ENCODE measurements around the gene AWAT2. TPM values are rescaled to one million over a fixed set of nuclear protein-coding genes. Genes with fewer than 3 reads are reported as not detected.

Gene AWAT2
- total RNA-seq, 1 experiment from 2014 or later, result not detected

DNA sequence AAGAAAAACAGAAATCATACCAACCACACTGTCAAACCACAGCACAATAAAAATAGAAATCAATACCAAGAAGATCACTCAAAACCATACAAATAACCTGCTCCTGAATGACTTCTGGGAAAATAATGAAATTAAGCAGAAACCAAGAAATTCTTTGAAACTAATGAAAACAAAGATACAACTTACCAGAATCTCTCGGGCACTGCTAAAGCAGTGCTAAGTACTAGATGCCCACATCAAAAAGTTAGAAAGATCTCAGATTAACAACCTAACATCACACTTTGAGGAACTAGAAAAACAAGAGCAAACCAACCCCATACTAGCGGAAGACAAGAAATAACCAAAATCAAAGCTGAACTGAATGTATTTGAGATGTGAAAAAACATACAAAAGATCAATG is 33.2 kb downstream of the AWAT2 start:
- DNase-seq (ENCODE audit: low spot score), result no peak
- CTCF ChIA-PET, result interaction anchor here (1.9 kb wide), 1 partner anchor 14 kb away, joined by 5 read pairs; no protein-coding TSS in a partner anchor
- no peak overlapping the region for H3K27ac Mint-ChIP-seq
- TF ChIP-seq, protein P1, sequence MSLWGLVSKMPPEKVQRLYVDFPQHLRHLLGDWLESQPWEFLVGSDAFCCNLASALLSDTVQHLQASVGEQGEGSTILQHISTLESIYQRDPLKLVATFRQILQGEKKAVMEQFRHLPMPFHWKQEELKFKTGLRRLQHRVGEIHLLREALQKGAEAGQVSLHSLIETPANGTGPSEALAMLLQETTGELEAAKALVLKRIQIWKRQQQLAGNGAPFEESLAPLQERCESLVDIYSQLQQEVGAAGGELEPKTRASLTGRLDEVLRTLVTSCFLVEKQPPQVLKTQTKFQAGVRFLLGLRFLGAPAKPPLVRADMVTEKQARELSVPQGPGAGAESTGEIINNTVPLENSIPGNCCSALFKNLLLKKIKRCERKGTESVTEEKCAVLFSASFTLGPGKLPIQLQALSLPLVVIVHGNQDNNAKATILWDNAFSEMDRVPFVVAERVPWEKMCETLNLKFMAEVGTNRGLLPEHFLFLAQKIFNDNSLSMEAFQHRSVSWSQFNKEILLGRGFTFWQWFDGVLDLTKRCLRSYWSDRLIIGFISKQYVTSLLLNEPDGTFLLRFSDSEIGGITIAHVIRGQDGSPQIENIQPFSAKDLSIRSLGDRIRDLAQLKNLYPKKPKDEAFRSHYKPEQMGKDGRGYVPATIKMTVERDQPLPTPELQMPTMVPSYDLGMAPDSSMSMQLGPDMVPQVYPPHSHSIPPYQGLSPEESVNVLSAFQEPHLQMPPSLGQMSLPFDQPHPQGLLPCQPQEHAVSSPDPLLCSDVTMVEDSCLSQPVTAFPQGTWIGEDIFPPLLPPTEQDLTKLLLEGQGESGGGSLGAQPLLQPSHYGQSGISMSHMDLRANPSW (CRISPR knock-in tag; conservative IDR thresholded peaks at IDR 0.05; ENCODE audit: low read depth), result no peak
- no peak for TF ChIP-seq ZNF317 (CRISPR knock-in tag; IDR thresholded peaks at IDR 0.05; ENCODE audit: borderline replicate concordance, low read depth)
- TF ChIP-seq, protein P2, sequence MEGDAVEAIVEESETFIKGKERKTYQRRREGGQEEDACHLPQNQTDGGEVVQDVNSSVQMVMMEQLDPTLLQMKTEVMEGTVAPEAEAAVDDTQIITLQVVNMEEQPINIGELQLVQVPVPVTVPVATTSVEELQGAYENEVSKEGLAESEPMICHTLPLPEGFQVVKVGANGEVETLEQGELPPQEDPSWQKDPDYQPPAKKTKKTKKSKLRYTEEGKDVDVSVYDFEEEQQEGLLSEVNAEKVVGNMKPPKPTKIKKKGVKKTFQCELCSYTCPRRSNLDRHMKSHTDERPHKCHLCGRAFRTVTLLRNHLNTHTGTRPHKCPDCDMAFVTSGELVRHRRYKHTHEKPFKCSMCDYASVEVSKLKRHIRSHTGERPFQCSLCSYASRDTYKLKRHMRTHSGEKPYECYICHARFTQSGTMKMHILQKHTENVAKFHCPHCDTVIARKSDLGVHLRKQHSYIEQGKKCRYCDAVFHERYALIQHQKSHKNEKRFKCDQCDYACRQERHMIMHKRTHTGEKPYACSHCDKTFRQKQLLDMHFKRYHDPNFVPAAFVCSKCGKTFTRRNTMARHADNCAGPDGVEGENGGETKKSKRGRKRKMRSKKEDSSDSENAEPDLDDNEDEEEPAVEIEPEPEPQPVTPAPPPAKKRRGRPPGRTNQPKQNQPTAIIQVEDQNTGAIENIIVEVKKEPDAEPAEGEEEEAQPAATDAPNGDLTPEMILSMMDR (IDR thresholded peaks at IDR 0.05), result no peak
- TF ChIP-seq, protein P3, sequence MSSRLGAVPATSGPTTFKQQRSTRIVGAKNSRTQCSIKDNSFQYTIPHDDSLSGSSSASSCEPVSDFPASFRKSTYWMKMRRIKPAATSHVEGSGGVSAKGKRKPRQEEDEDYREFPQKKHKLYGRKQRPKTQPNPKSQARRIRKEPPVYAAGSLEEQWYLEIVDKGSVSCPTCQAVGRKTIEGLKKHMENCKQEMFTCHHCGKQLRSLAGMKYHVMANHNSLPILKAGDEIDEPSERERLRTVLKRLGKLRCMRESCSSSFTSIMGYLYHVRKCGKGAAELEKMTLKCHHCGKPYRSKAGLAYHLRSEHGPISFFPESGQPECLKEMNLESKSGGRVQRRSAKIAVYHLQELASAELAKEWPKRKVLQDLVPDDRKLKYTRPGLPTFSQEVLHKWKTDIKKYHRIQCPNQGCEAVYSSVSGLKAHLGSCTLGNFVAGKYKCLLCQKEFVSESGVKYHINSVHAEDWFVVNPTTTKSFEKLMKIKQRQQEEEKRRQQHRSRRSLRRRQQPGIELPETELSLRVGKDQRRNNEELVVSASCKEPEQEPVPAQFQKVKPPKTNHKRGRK (CRISPR knock-in tag; IDR thresholded peaks at IDR 0.05; ENCODE audit: borderline replicate concordance), result no peak
- no peak for TF ChIP-seq MXD4 (CRISPR knock-in tag; IDR thresholded peaks at IDR 0.05; ENCODE audit: borderline replicate concordance)
- no peak for TF ChIP-seq CBFB (CRISPR knock-in tag; IDR thresholded peaks at IDR 0.05; ENCODE audit: low read depth)
- H3K9me3 Mint-ChIP-seq, result peaks cover 24% of the 10 kb centered on the region
- 0 out of 2 replicates have a peak, but pooled peaks cover 8% of the 10 kb centered on the region for H3K36me3 Mint-ChIP-seq
- no peak for ATAC-seq
- H3K4me1 Mint-ChIP-seq, result peaks cover 13% of the 10 kb centered on the region; the same call in 1 of the 2 replicates
- POLR2A ChIA-PET, result no interaction called here
- H3K4me3 Mint-ChIP-seq, result no peak overlapping the region
- H3K27me3 Mint-ChIP-seq (ENCODE audit: low read depth), result peaks cover 7% of the 10 kb centered on the region; the same call in 1 of the 2 replicates

DNA sequence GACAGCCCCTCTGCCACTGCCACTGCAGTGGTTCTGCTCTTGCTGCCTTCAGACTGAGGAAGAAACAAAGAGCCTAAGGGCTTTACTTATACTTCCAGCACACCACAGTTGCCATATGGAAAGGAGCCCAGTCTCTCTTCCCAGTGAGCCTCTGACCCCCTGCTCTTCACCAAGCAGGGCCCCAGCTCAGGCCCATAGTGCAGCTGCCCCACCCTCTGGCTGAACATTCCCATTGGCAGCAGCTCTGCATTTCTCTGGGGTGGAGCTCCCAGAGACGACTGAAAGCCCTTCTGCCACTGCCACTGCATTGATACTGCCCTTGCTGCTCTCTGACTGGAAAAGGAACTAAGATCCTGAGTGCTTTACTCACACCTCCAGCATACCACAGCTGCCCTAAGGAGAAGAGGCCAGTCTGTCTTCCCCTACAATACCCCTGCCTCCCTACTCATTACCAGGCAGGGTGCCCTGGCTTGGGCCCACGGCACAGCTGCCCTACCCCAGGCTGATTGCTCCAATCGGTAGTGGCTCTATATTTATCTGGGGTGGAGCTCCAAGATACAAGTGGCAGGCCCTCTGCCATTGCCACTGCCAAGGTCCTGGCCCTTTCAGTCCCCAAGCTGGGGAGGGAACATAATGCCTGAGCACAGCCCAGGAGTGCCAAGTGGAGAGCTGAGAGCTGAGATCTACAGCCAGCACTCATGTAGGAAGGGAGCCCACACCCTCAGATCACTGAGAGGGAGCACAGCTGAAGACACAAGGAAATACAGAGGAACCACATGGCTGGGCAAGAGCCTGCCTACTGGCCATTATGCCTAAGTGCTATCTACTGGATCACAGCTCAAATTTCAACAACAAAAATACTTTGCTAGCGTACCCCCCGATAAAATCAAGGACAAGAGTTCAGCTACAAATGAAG is 36.0 kb downstream of the AWAT2 start:
- H3K27me3 Mint-ChIP-seq (ENCODE audit: low read depth), result peaks cover 7% of the 10 kb centered on the region; the same call in 1 of the 2 replicates
- H3K27ac Mint-ChIP-seq, result no peak overlapping the region
- ATAC-seq, result peak; percentile 58
- TF ChIP-seq CREM (CRISPR knock-in tag; IDR thresholded peaks at IDR 0.05) (no peak), FOXK1 (CRISPR knock-in tag; IDR thresholded peaks at IDR 0.05) (no peak), TCF7 (CRISPR knock-in tag; IDR thresholded peaks at IDR 0.05; ENCODE audit: low read depth) (no peak), TEAD1 (CRISPR knock-in tag; IDR thresholded peaks at IDR 0.05) (no peak), TEAD4 (CRISPR knock-in tag; IDR thresholded peaks at IDR 0.05) (no peak), SMAD4 (CRISPR knock-in tag; IDR thresholded peaks at IDR 0.05) (no peak), ZNF219 (CRISPR knock-in tag; IDR thresholded peaks at IDR 0.05; ENCODE audit: borderline replicate concordance) (no peak), GTF2I (CRISPR knock-in tag; conservative IDR thresholded peaks at IDR 0.05) (no peak)
- TF ChIP-seq, protein P4, sequence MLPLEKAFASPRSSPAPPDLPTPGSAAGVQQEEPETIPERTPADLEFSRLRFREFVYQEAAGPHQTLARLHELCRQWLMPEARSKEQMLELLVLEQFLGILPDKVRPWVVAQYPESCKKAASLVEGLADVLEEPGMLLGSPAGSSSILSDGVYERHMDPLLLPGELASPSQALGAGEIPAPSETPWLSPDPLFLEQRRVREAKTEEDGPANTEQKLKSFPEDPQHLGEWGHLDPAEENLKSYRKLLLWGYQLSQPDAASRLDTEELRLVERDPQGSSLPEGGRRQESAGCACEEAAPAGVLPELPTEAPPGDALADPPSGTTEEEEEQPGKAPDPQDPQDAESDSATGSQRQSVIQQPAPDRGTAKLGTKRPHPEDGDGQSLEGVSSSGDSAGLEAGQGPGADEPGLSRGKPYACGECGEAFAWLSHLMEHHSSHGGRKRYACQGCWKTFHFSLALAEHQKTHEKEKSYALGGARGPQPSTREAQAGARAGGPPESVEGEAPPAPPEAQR (CRISPR knock-in tag; IDR thresholded peaks at IDR 0.05), result no peak
- TF ChIP-seq, protein P5, sequence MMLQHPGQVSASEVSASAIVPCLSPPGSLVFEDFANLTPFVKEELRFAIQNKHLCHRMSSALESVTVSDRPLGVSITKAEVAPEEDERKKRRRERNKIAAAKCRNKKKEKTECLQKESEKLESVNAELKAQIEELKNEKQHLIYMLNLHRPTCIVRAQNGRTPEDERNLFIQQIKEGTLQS (CRISPR knock-in tag; conservative IDR thresholded peaks at IDR 0.05), result no peak
- TF ChIP-seq, protein P6, sequence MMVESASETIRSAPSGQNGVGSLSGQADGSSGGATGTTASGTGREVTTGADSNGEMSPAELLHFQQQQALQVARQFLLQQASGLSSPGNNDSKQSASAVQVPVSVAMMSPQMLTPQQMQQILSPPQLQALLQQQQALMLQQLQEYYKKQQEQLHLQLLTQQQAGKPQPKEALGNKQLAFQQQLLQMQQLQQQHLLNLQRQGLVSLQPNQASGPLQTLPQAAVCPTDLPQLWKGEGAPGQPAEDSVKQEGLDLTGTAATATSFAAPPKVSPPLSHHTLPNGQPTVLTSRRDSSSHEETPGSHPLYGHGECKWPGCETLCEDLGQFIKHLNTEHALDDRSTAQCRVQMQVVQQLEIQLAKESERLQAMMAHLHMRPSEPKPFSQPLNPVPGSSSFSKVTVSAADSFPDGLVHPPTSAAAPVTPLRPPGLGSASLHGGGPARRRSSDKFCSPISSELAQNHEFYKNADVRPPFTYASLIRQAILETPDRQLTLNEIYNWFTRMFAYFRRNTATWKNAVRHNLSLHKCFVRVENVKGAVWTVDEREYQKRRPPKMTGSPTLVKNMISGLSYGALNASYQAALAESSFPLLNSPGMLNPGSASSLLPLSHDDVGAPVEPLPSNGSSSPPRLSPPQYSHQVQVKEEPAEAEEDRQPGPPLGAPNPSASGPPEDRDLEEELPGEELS (CRISPR knock-in tag; IDR thresholded peaks at IDR 0.05), result no peak
- TF ChIP-seq, protein P7, sequence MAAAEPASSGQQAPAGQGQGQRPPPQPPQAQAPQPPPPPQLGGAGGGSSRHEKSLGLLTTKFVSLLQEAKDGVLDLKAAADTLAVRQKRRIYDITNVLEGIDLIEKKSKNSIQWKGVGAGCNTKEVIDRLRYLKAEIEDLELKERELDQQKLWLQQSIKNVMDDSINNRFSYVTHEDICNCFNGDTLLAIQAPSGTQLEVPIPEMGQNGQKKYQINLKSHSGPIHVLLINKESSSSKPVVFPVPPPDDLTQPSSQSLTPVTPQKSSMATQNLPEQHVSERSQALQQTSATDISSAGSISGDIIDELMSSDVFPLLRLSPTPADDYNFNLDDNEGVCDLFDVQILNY (CRISPR knock-in tag; IDR thresholded peaks at IDR 0.05), result no peak
- TF ChIP-seq, protein P8, sequence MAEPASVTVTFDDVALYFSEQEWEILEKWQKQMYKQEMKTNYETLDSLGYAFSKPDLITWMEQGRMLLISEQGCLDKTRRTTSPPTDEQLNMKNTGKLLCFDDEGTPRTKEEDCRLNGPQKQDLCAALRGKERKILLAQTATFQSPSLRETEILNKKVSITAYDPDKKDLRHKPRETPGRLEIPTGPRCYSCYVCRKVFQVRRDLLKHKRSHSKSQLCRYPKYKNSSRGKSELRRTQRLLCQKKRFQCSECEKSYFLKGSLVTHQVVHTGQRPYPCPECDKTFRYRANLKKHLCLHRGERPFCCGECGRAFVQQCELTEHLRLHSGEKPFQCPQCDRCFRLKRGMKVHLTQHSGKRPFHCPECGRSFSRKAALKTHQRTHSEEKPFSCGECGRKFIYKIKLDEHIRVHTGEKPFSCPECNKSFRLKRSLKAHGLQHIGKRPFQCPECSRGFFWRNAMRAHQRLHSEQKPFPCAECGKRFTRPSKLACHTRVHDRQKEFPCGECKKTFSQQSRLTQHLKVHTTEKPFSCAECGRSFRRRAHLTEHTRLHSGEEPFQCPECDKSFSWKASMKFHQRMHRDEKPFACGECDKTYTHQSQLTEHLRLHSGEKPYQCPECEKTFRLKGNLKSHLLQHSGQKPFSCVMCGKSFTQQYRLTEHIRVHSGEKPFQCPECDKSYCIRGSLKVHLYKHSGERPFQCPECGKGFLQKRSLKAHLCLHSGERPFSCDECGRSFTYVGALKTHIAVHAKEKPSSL (CRISPR knock-in tag; conservative IDR thresholded peaks at IDR 0.05), result no peak
- H3K4me3 Mint-ChIP-seq, result no peak overlapping the region
- H3K4me1 Mint-ChIP-seq, result peaks cover 10% of the 10 kb centered on the region; the same call in 1 of the 2 replicates
- CTCF ChIA-PET, result interaction anchor here (0.5 to 2.3 kb wide), 4 partner anchors 16 to 589 kb away, joined by 4 to 8 read pairs (median 5); no protein-coding TSS in a partner anchor
- peaks cover 20% of the 10 kb centered on the region for H3K9me3 Mint-ChIP-seq
- no peak for DNase-seq (ENCODE audit: low spot score)
- 0 out of 2 replicates have a peak, but pooled peaks cover 8% of the 10 kb centered on the region for H3K36me3 Mint-ChIP-seq
- POLR2A ChIA-PET, result no interaction called here
